ENCODE results near the gene BMP15.
A peak's percentile ranks its signal among the peaks of the same experiment; 100 is the strongest.

Gene BMP15

DNA sequence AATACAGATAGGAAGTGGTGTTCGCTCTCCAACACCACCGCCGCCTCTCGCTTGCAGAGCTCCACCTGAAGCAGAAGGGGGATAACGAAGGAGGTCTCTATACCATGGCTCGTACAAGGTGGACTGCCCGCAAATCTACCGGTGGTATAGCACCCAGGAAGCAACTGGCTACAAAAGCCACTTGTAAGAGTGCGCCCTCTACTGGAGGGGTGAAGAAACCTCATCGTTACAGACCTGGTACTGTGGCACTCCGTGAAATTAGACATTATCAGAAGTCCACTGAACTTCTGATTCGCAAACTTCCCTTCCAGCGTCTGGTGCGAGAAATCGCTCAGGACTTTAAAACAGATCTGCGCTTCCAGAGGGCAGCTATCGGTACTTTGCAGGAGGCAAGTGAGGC lies 5.2 kb upstream of the BMP15 start:
- Histone ChIP-seq H3K4me2 (ENCODE audit: low read length) (no peak overlapping the region), H3K4ac (ENCODE audit: low read depth, low read length) (no peak overlapping the region), H3K9ac (ENCODE audit: low read length) (no peak overlapping the region), H3K4me1 (ENCODE audit: control insufficient read depth in 1 of 2, insufficient read depth in 2 of 2, low read length in 2 of 2) (no peaks in the 10 kb centered on the region), H3K14ac (ENCODE audit: low read length) (no peak overlapping the region), H3K27me3 (ENCODE audit: insufficient read depth, low read length) (no peaks in the 10 kb centered on the region), H4K8ac (ENCODE audit: low read depth, low read length) (no peak overlapping the region), H3K27ac (ENCODE audit: low read depth, low read length) (no peak overlapping the region), H3K18ac (ENCODE audit: low read length) (no peak overlapping the region), H2BK120ac (ENCODE audit: insufficient read depth, low read length, poor library complexity) (no peak overlapping the region), H3K79me1 (ENCODE audit: low read length) (no peaks in the 10 kb centered on the region), H3K79me2 (ENCODE audit: control insufficient read depth, insufficient read depth, low read length, poor library complexity) (no peaks in the 10 kb centered on the region), H2AK5ac (ENCODE audit: low read length) (no peak overlapping the region), H3K36me3 (ENCODE audit: control insufficient read depth in 1 of 2, insufficient read depth in 2 of 2, low read length in 2 of 2) (no peaks in the 10 kb centered on the region), H2BK5ac (ENCODE audit: low read depth, low read length, poor library complexity) (no peak overlapping the region), H4K12ac (ENCODE audit: low read depth, low read length) (no peak overlapping the region), H4K91ac (ENCODE audit: low read depth, low read length) (no peak overlapping the region), H2BK12ac (ENCODE audit: low read length) (no peak overlapping the region), H3K23ac (ENCODE audit: low read length) (no peak overlapping the region), H2AFZ (ENCODE audit: insufficient read depth, low read length, poor library complexity) (no peak overlapping the region), H3K9me3 (ENCODE audit: insufficient read depth, low read depth, low read length) (no peaks in the 10 kb centered on the region), H3K4me3 (ENCODE audit: low read depth, low read length) (no peak overlapping the region)
- WGBS (ENCODE audit: extremely low coverage, insufficient coverage, insufficient read length), result no CpG with 5 or more reads among the region's 17 CpGs
- DNase-seq, result peak in 1 of 2 donors; percentile 54

DNA sequence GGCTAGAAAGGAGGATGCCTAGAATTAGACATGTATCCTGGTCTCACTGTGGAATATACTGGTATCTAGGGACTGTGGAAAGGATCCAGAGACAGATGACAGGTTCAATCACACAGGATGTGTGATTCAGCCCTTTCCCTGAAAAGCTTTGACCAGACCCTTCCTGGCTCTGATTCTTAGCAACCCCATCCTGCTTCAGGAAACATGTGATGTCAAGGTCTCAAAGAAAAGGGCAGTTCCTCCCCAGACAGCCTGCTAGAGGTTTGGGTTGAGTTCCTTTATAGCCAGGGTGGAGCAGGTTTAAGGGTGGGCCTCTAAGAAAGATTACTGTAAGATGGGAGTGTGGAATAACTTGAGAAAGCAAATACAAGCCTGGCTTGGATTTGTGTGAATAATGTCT lies 3.0 kb downstream of the BMP15 start:
- no peak overlapping the region for H3K4ac ChIP-seq (ENCODE audit: low read depth, low read length)
- no peak overlapping the region for H4K91ac ChIP-seq (ENCODE audit: low read depth, low read length)
- no peak overlapping the region for H3K4me2 ChIP-seq (ENCODE audit: low read length)
- no peak overlapping the region for H4K8ac ChIP-seq (ENCODE audit: low read depth, low read length)
- no peak overlapping the region for H2BK5ac ChIP-seq (ENCODE audit: low read depth, low read length, poor library complexity)
- no peaks in the 10 kb centered on the region for H3K36me3 ChIP-seq (ENCODE audit: control insufficient read depth in 1 of 2, insufficient read depth in 2 of 2, low read length in 2 of 2)
- no peaks in the 10 kb centered on the region for H3K4me1 ChIP-seq (ENCODE audit: control insufficient read depth in 1 of 2, insufficient read depth in 2 of 2, low read length in 2 of 2)
- no peaks in the 10 kb centered on the region for H3K79me1 ChIP-seq (ENCODE audit: low read length)
- no peaks in the 10 kb centered on the region for H3K27me3 ChIP-seq (ENCODE audit: insufficient read depth, low read length)
- no peaks in the 10 kb centered on the region for H3K9me3 ChIP-seq (ENCODE audit: insufficient read depth, low read depth, low read length)
- DNase-seq, result no peak
- no peak overlapping the region for H2BK120ac ChIP-seq (ENCODE audit: insufficient read depth, low read length, poor library complexity)
- no peak overlapping the region for H3K14ac ChIP-seq (ENCODE audit: low read length)
- no peak overlapping the region for H3K23ac ChIP-seq (ENCODE audit: low read length)
- H3K9ac ChIP-seq (ENCODE audit: low read length), result no peak overlapping the region
- H3K4me3 ChIP-seq (ENCODE audit: low read depth, low read length), result no peak overlapping the region
- no peak overlapping the region for H4K12ac ChIP-seq (ENCODE audit: low read depth, low read length)
- H2BK12ac ChIP-seq (ENCODE audit: low read length), result no peak overlapping the region
- H3K18ac ChIP-seq (ENCODE audit: low read length), result no peak overlapping the region
- H2AFZ ChIP-seq (ENCODE audit: insufficient read depth, low read length, poor library complexity), result no peak overlapping the region
- no peaks in the 10 kb centered on the region for H3K79me2 ChIP-seq (ENCODE audit: control insufficient read depth, insufficient read depth, low read length, poor library complexity)
- no peak overlapping the region for H3K27ac ChIP-seq (ENCODE audit: low read depth, low read length)
- H2AK5ac ChIP-seq (ENCODE audit: low read length), result no peak overlapping the region

DNA sequence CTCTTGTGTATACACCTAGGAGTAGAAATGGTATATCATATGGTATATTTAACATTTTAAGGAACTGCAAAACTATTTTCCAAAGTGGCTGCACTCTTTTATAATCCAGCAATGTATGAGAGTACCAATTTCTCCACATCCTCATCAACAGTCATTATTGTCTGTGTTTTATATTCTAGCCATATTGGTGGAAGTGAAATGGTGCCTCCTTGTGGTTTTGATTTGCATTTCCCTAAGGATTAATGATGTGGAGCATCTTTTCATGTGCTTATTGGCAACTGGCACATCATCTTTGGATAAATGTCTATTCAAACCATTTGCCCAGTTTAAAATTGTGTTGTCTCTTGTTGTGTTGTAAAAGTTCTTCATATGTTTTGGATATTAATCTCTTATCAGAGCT lies 9.6 kb downstream of the BMP15 start:
- no peak overlapping the region for H2BK12ac ChIP-seq (ENCODE audit: low read length)
- H3K27ac ChIP-seq (ENCODE audit: low read depth, low read length), result no peak overlapping the region
- H3K9me3 ChIP-seq (ENCODE audit: insufficient read depth, low read depth, low read length), result no peaks in the 10 kb centered on the region
- no peak overlapping the region for H4K8ac ChIP-seq (ENCODE audit: low read depth, low read length)
- H3K4me3 ChIP-seq (ENCODE audit: low read depth, low read length), result no peak overlapping the region
- H2BK5ac ChIP-seq (ENCODE audit: low read depth, low read length, poor library complexity), result no peak overlapping the region
- no peak overlapping the region for H2BK120ac ChIP-seq (ENCODE audit: insufficient read depth, low read length, poor library complexity)
- no peak overlapping the region for H3K9ac ChIP-seq (ENCODE audit: low read length)
- H3K36me3 ChIP-seq (ENCODE audit: control insufficient read depth in 1 of 2, insufficient read depth in 2 of 2, low read length in 2 of 2), result no peaks in the 10 kb centered on the region
- no peak overlapping the region for H4K12ac ChIP-seq (ENCODE audit: low read depth, low read length)
- H3K4me2 ChIP-seq (ENCODE audit: low read length), result no peak overlapping the region
- no peaks in the 10 kb centered on the region for H3K79me2 ChIP-seq (ENCODE audit: control insufficient read depth, insufficient read depth, low read length, poor library complexity)
- no peak overlapping the region for H3K4ac ChIP-seq (ENCODE audit: low read depth, low read length)
- H3K14ac ChIP-seq (ENCODE audit: low read length), result no peak overlapping the region
- H3K4me1 ChIP-seq (ENCODE audit: control insufficient read depth in 1 of 2, insufficient read depth in 2 of 2, low read length in 2 of 2), result no peaks in the 10 kb centered on the region
- H2AFZ ChIP-seq (ENCODE audit: insufficient read depth, low read length, poor library complexity), result no peak overlapping the region
- no peak overlapping the region for H2AK5ac ChIP-seq (ENCODE audit: low read length)
- no peak overlapping the region for H3K23ac ChIP-seq (ENCODE audit: low read length)
- DNase-seq, result peak in 1 of 2 donors; percentile 50
- H3K79me1 ChIP-seq (ENCODE audit: low read length), result no peaks in the 10 kb centered on the region
- no peaks in the 10 kb centered on the region for H3K27me3 ChIP-seq (ENCODE audit: insufficient read depth, low read length)
- no peak overlapping the region for H3K18ac ChIP-seq (ENCODE audit: low read length)
- no peak overlapping the region for H4K91ac ChIP-seq (ENCODE audit: low read depth, low read length)

DNA sequence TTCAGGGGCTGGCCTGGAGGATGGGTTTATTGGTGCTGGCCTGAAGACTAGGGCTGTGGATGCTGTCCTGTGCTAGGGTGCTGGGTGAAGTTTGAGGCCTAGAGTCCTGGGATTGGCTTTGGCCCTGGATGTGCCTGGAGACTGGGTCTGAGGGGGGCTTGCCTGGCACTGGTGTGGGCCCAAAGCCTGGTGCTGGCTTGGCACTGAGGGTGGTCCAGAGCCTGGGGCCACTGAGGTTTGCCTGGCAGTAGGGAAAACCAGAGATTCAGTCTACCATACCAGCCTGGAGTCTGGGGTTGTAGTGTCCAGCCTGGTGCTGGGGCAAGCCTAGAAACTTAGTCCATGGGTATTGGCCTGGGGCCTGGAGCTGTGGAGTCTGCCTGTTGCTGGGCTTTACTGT lies 16.6 kb downstream of the BMP15 start:
- Histone ChIP-seq H3K4me1 (ENCODE audit: control insufficient read depth in 1 of 2, insufficient read depth in 2 of 2, low read length in 2 of 2) (no peaks in the 10 kb centered on the region), H3K4ac (ENCODE audit: low read depth, low read length) (no peak overlapping the region), H3K23ac (ENCODE audit: low read length) (no peak overlapping the region), H3K9me3 (ENCODE audit: insufficient read depth, low read depth, low read length) (no peaks in the 10 kb centered on the region), H3K18ac (ENCODE audit: low read length) (no peak overlapping the region), H3K36me3 (ENCODE audit: control insufficient read depth in 1 of 2, insufficient read depth in 2 of 2, low read length in 2 of 2) (no peaks in the 10 kb centered on the region), H2BK120ac (ENCODE audit: insufficient read depth, low read length, poor library complexity) (no peak overlapping the region), H3K4me2 (ENCODE audit: low read length) (no peak overlapping the region), H2AFZ (ENCODE audit: insufficient read depth, low read length, poor library complexity) (no peak overlapping the region), H4K91ac (ENCODE audit: low read depth, low read length) (no peak overlapping the region), H2BK12ac (ENCODE audit: low read length) (no peak overlapping the region), H2BK5ac (ENCODE audit: low read depth, low read length, poor library complexity) (no peak overlapping the region), H3K27me3 (ENCODE audit: insufficient read depth, low read length) (no peaks in the 10 kb centered on the region), H3K4me3 (ENCODE audit: low read depth, low read length) (no peak overlapping the region), H3K27ac (ENCODE audit: low read depth, low read length) (no peak overlapping the region), H3K79me2 (ENCODE audit: control insufficient read depth, insufficient read depth, low read length, poor library complexity) (no peaks in the 10 kb centered on the region), H2AK5ac (ENCODE audit: low read length) (no peak overlapping the region), H3K9ac (ENCODE audit: low read length) (no peak overlapping the region), H3K14ac (ENCODE audit: low read length) (no peak overlapping the region), H4K8ac (ENCODE audit: low read depth, low read length) (no peak overlapping the region), H4K12ac (ENCODE audit: low read depth, low read length) (no peak overlapping the region), H3K79me1 (ENCODE audit: low read length) (no peaks in the 10 kb centered on the region)
- no peak for DNase-seq

DNA sequence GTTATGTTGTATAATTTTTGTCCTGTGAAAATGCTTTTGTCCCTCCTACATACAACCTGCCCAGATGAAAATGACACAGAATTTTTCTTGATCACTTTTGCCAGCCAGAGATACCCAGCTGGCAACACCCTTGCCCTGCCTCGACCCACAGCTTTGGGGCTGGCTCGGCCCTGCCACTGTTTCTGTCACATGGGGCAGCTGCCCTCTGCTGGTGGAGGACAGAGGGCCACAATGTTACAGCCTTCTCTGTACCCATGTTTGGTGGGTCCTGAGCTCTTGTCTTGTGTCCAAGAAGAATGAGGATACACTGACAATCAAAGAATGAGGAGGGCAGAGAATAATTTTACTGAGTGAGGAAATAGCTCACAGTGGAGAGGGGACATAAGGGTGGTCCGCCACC lies 31.1 kb downstream of the BMP15 start:
- Histone ChIP-seq H3K79me2 (ENCODE audit: control insufficient read depth, insufficient read depth, low read length, poor library complexity) (no peaks in the 10 kb centered on the region), H2AFZ (ENCODE audit: insufficient read depth, low read length, poor library complexity) (no peak overlapping the region)
- peak; percentile 0 to 31 for DNase-seq

More for the DNA sequence above, 31.1 kb downstream of the BMP15 start:
- Histone ChIP-seq H3K27me3 (ENCODE audit: insufficient read depth, low read length) (no peaks in the 10 kb centered on the region), H2BK120ac (ENCODE audit: insufficient read depth, low read length, poor library complexity) (no peak overlapping the region), H2BK5ac (ENCODE audit: low read depth, low read length, poor library complexity) (no peak overlapping the region), H4K91ac (ENCODE audit: low read depth, low read length) (no peak overlapping the region), H3K79me1 (ENCODE audit: low read length) (no peaks in the 10 kb centered on the region), H4K12ac (ENCODE audit: low read depth, low read length) (no peak overlapping the region), H3K23ac (ENCODE audit: low read length) (no peak overlapping the region), H3K4ac (ENCODE audit: low read depth, low read length) (no peak overlapping the region), H3K4me1 (ENCODE audit: control insufficient read depth in 1 of 2, insufficient read depth in 2 of 2, low read length in 2 of 2) (no peaks in the 10 kb centered on the region), H3K9ac (ENCODE audit: low read length) (no peak overlapping the region), H3K9me3 (ENCODE audit: insufficient read depth, low read depth, low read length) (no peaks in the 10 kb centered on the region), H2BK12ac (ENCODE audit: low read length) (no peak overlapping the region), H3K14ac (ENCODE audit: low read length) (no peak overlapping the region), H3K36me3 (ENCODE audit: control insufficient read depth in 1 of 2, insufficient read depth in 2 of 2, low read length in 2 of 2) (no peaks in the 10 kb centered on the region), H2AK5ac (ENCODE audit: low read length) (no peak overlapping the region), H3K18ac (ENCODE audit: low read length) (no peak overlapping the region), H4K8ac (ENCODE audit: low read depth, low read length) (no peak overlapping the region), H3K4me3 (ENCODE audit: low read depth, low read length) (no peak overlapping the region), H3K27ac (ENCODE audit: low read depth, low read length) (no peak overlapping the region), H3K4me2 (ENCODE audit: low read length) (no peak overlapping the region)
- no CpG with 5 or more reads among the region's 3 CpGs for WGBS (ENCODE audit: extremely low coverage, insufficient coverage, insufficient read length)
